Endothelial cell of umbilical vein (primary cell): ENCODE results near the gene MARCHF11. TPM values are rescaled to one million over a fixed set of nuclear protein-coding genes. Genes with fewer than 3 reads are reported as not detected.

Source experiments
- BruUV-seq: library from RNA; stranded (reverse); fragments of 400-500 nt; replicated peaks from 2 replicates; lab custom pipeline; 2021; lab: Mats Ljungman, UMichigan
- CTCF ChIA-PET: fragments of 300-600, 350-600 bp; sonication (Branson Sonifier 250); formaldehyde crosslinking; loops from one replicate; lab custom pipeline; 2021; ENCODE audit warnings: antibody characterized with exemption, inconsistent platforms; lab: Charles Lee
- POLR2A ChIA-PET: fragments of 300-600, 350-600 bp; sonication (Branson Sonifier 250); formaldehyde crosslinking; loops from one replicate; lab custom pipeline; 2021; ENCODE audit warnings: antibody characterized with exemption, inconsistent platforms; lab: Charles Lee
- DNase-seq: peaks from one replicate; pipeline ENCODE4 v3.0.0-alpha.2; 2011; ENCODE audit warnings: low read depth, low spot score
- FAIRE-seq: peaks from 2 replicates; lab custom pipeline; 2011; peaks lifted over from hg19 to GRCh38; lab: Jason Lieb, UNC
- H2AFZ ChIP-seq: 2 replicates; pipeline ENCODE4 v1.6.0; 2012; ENCODE audit warnings: low read depth, low read length, control low read depth, inconsistent platforms
- H3K27ac ChIP-seq: 2 replicates; pipeline ENCODE4 v1.5.1; 2011; ENCODE audit warnings: low read depth, mild to moderate bottlenecking, control low read depth, low read length, moderate library complexity; ENCODE audit not compliant: insufficient read depth
- H3K27me3 ChIP-seq, 2 experiments: 2 replicates each; pipeline versions ENCODE4 v1.6.0 to v1.6.1; 2011; ENCODE audit warnings: low read length in 2 of 2, mixed read lengths in 1 of 2; ENCODE audit not compliant: control insufficient read depth in 2 of 2, insufficient read depth in 2 of 2
- H3K36me3 ChIP-seq, 2 experiments: 2 replicates in 1 of 2; 3 replicates in 1 of 2; pipeline ENCODE4 v1.5.1; 2011; ENCODE audit warnings: low read length in 2 of 2, mild to moderate bottlenecking in 1 of 2, moderate library complexity in 1 of 2; ENCODE audit not compliant: control insufficient read depth in 2 of 2, insufficient read depth in 2 of 2; ENCODE audit errors: extremely low read depth in 1 of 2
- H3K4me1 ChIP-seq: 3 replicates; pipeline ENCODE4 v1.5.1; 2011; ENCODE audit warnings: mild to moderate bottlenecking, low read length; ENCODE audit not compliant: control insufficient read depth, insufficient read depth; ENCODE audit errors: extremely low read depth
- H3K4me2 ChIP-seq: 2 replicates; pipeline ENCODE4 v1.6.1; 2011; ENCODE audit warnings: low read length, control low read depth, mixed read lengths; ENCODE audit not compliant: insufficient read depth
- H3K4me3 ChIP-seq, 3 experiments: fragments of 200-600 bp in 1 of 3; sonication (generic), shearing (Covaris generic) in 1 of 3; replicated peaks in 1 of 3; 2 replicates each; pipeline ENCODE4 v1.5.1; 2011 to 2016; ENCODE audit warnings: control low read depth in 3 of 3, low read length in 3 of 3, mild to moderate bottlenecking in 2 of 3, inconsistent platforms in 1 of 3, low read depth in 1 of 3, moderate library complexity in 1 of 3; ENCODE audit not compliant: insufficient read depth in 1 of 3
- H3K79me2 ChIP-seq: 2 replicates; pipeline ENCODE4 v1.6.0; 2012; ENCODE audit warnings: low read length, inconsistent platforms; ENCODE audit not compliant: control insufficient read depth, insufficient read depth
- H3K9ac ChIP-seq: replicated peaks from 2 replicates; pipeline ENCODE3; 2011; ENCODE audit warnings: low read length, control low read depth; ENCODE audit not compliant: insufficient read depth; ENCODE audit errors: extremely low read depth
- H3K9me1 ChIP-seq: replicated peaks from 3 replicates; pipeline ENCODE4 v1.6.0; 2011; ENCODE audit warnings: mild to moderate bottlenecking, low read length; ENCODE audit not compliant: control insufficient read depth, insufficient read depth; ENCODE audit errors: extremely low read depth
- H3K9me3 ChIP-seq: replicated peaks from 2 replicates; pipeline ENCODE4 v1.5.1; 2012; ENCODE audit warnings: low read length, inconsistent platforms; ENCODE audit not compliant: control insufficient read depth, insufficient read depth
- H4K20me1 ChIP-seq: replicated peaks from 2 replicates; pipeline ENCODE3; 2011; ENCODE audit warnings: mild to moderate bottlenecking, low read length; ENCODE audit not compliant: control insufficient read depth, insufficient read depth; ENCODE audit errors: extremely low read depth
- EZH2 ChIP-seq: IDR thresholded peaks from 2 replicates; pipeline ENCODE4 v1.6.1; 2012; ENCODE audit warnings: borderline replicate concordance, low read depth, mild to moderate bottlenecking, moderate library complexity, low read length, inconsistent platforms; ENCODE audit not compliant: severe bottlenecking
- FOS ChIP-seq: IDR thresholded peaks from 2 replicates; pipeline ENCODE4 v1.6.1; 2011; ENCODE audit warnings: mild to moderate bottlenecking, low read length, moderate library complexity, borderline replicate concordance; ENCODE audit not compliant: insufficient read depth
- GATA2 ChIP-seq: IDR thresholded peaks from 2 replicates; pipeline ENCODE4 v1.7.0; 2011; ENCODE audit warnings: low read depth, mild to moderate bottlenecking, moderate library complexity, mixed read lengths, low read length; ENCODE audit not compliant: insufficient read length, insufficient read depth
- JUN ChIP-seq: IDR thresholded peaks from 2 replicates; pipeline ENCODE4 v1.6.1; 2011; ENCODE audit warnings: borderline replicate concordance, low read depth; ENCODE audit not compliant: insufficient read length, insufficient read depth
- MYC ChIP-seq: IDR thresholded peaks from one replicate; pipeline ENCODE4 v1.6.1; 2011; ENCODE audit warnings: mild to moderate bottlenecking, low read depth, low read length
- POLR2A ChIP-seq: IDR thresholded peaks from 2 replicates; pipeline ENCODE4 v1.6.1; 2012; ENCODE audit warnings: low read depth, mild to moderate bottlenecking, control low read depth, low read length
- POLR2AphosphoS5 ChIP-seq: IDR thresholded peaks from 2 replicates; pipeline ENCODE4 v1.6.1; 2012; ENCODE audit warnings: low read depth, mild to moderate bottlenecking, control low read depth, low read length, moderate library complexity; ENCODE audit not compliant: insufficient read depth
- dilution Hi-C: fragments of 300-500 bp; cut with MboI; formaldehyde crosslinking; loops from one replicate; pipeline ENCODE4 v1.15.0; 2019; ENCODE audit warnings: low sequenced_read_pairs; ENCODE audit not compliant: extremely low pct_ligation_motif_present
- intact Hi-C: fragments of 100-400 bp; cut with micrococcal nuclease; formaldehyde crosslinking; loops from one replicate; pipeline ENCODE4 v1.10.0; 2022
- polyA plus RNA-seq, 4 experiments: library from polyadenylated mRNA; depleted of rRNA in 3 of 4; stranded (reverse) in 3 of 4; unstranded in 1 of 4; fragments of >200 nt; gene quantifications; 2 replicates each; pipeline versions ENCODE4 v1.2.1 to v1.2.3, GENCODE V29; 2011 to 2012; ENCODE audit warnings: missing spikeins in 1 of 4
- total RNA-seq: library from RNA; stranded (reverse); gene quantifications from 2 replicates; pipeline ENCODE4 v1.2.3, GENCODE V29; 2021
- TF ChIP-seq, protein P1 (sequence below), 2 donors: IDR thresholded peaks; 1 replicate in 1 of 2; 2 replicates in 1 of 2; pipeline ENCODE4 v1.5.1; 2011; ENCODE audit warnings: low read length in 2 of 2, mild to moderate bottlenecking in 2 of 2, moderate library complexity in 2 of 2, control low read depth in 1 of 2, inconsistent platforms in 1 of 2, low read depth in 1 of 2; ENCODE audit not compliant: insufficient read depth in 1 of 2; ENCODE audit errors: extremely low read depth in 1 of 2
- TF ChIP-seq, protein P2 (sequence below): IDR thresholded peaks from 2 replicates; pipeline ENCODE4 v1.6.1; 2011; ENCODE audit not compliant: insufficient read depth, insufficient read length

MARCHF11 gene
- total and polyA plus RNA-seq, 2 donors (not counting 3 experiments of a cell fraction or from before 2014, with no cell fraction given), result not detected

DNA sequence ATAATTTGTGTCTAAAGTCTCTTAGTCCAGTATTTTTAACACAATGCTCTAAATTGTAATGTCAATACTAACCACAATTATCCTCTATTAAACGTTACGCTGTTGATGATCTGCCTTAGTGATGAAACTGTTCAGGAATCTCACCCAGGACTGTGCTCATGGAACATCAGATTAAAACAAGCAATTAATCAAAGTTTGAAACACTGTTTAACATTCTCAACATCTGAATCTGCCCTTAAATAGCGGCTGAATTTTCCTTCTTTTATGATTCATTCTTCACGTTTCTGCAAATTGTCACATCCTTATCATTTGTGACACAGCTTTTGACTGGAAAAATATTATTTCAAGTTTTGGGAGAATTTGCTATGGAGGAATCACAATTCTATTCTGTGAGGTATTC is 113.8 kb downstream of the MARCHF11 start:
- FAIRE-seq (no peak), DNase-seq (no peak)
- BruUV-seq, result no TSS peak
- no peak overlapping the region for H3K9ac ChIP-seq
- H3K9me3 ChIP-seq, result no peaks in the 10 kb centered on the region
- no peak overlapping the region for H3K27ac ChIP-seq
- no peaks in the 10 kb centered on the region for H3K9me1 ChIP-seq
- no peak overlapping the region for H2AFZ ChIP-seq
- H3K4me3 ChIP-seq, result no peak overlapping the region
- no peak overlapping the region for H3K4me2 ChIP-seq
- intact Hi-C loops, result no loop called here
- no peaks in the 10 kb centered on the region for H3K4me1 ChIP-seq
- H3K27me3 ChIP-seq, result peaks cover 0 to 4% of the 10 kb centered on the region in 2 experiments
- no peaks in the 10 kb centered on the region for H4K20me1 ChIP-seq
- POLR2A ChIA-PET, result no interaction called here
- dilution Hi-C loops, result no loop called here
- TF ChIP-seq JUN (no peak), POLR2A (no peak), FOS (no peak), EZH2 (no peak), MYC (no peak), GATA2 (no peak), POLR2AphosphoS5 (no peak)
- TF ChIP-seq, protein P1, sequence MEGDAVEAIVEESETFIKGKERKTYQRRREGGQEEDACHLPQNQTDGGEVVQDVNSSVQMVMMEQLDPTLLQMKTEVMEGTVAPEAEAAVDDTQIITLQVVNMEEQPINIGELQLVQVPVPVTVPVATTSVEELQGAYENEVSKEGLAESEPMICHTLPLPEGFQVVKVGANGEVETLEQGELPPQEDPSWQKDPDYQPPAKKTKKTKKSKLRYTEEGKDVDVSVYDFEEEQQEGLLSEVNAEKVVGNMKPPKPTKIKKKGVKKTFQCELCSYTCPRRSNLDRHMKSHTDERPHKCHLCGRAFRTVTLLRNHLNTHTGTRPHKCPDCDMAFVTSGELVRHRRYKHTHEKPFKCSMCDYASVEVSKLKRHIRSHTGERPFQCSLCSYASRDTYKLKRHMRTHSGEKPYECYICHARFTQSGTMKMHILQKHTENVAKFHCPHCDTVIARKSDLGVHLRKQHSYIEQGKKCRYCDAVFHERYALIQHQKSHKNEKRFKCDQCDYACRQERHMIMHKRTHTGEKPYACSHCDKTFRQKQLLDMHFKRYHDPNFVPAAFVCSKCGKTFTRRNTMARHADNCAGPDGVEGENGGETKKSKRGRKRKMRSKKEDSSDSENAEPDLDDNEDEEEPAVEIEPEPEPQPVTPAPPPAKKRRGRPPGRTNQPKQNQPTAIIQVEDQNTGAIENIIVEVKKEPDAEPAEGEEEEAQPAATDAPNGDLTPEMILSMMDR (IDR thresholded peaks at IDR 0.05; ENCODE audit: extremely low read depth in 1 of 2, insufficient read depth in 1 of 2, low read depth in 1 of 2, low read length in 2 of 2), result no peak
- TF ChIP-seq, protein P2, sequence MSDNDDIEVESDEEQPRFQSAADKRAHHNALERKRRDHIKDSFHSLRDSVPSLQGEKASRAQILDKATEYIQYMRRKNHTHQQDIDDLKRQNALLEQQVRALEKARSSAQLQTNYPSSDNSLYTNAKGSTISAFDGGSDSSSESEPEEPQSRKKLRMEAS, result no peak
- no peaks in the 10 kb centered on the region for H3K79me2 ChIP-seq
- CTCF ChIA-PET, result no interaction called here
- H3K36me3 ChIP-seq, result no peaks in the 10 kb centered on the region
